Left kidney (tissue), 2 donors: Measurements from ENCODE around the gene MYMK. TPM values are rescaled to one million over a fixed set of nuclear protein-coding genes. Genes with fewer than 3 reads are reported as not detected.

ENCODE experiments used
- DNase-seq: peaks from one replicate; pipeline ENCODE4 v3.0.0-alpha.2; 2013
- polyA plus RNA-seq: library from polyadenylated mRNA; unstranded; fragments of 120-200 nt; gene quantifications from one replicate; pipeline ENCODE4 v1.2.1, GENCODE V29; 2013; ENCODE audit not compliant: insufficient read length

Gene MYMK
- polyA plus RNA-seq, 1 donor, result 0.37 TPM

GRCh38 chr9:133485531-133486260 is 39.1 kb downstream of the MYMK start:
- no peak for DNase-seq

DNA sequence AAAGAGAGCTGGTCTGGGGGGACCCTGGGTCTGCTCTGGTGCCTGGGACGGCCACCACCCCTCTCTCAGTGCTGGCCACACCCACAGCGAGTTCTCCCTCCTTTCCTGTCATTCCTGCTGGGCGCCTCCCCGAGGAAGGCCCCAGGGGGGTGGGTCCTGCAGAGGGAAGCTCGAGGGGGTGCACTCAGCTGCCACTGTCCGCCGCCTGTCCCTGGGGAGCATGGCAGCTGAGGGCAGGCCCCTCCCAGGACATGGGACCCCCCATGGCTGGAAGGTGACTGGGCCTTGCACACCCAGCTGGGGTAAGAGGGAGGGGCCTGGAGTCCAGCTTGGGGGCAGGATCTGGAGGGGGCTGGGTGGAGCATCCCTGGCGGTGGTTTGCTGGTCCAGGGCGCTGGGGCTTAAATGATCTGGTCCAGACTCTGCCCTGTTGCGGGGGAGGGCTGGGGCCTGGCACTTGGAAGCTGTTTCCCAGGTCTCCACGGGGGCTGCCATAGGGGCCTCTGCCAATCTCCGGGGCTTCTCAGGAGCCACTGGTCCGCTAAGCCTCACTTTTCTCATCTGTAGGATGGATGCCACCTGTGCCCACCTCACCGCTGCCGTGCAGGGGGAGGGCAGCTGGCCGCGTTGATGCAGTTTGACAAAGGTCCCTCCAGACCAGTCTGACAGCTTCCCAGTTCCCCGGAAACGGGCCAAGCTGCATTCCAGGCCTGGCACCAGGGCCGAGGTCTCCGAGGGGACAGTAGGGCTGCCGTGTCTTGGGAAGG is 39.9 kb downstream of the MYMK start:
- DNase-seq, result no peak

- no peak for DNase-seq
These were observed 41.1 kb downstream of the MYMK start for GRCh38 chr9:133483611-133484010.

DNA sequence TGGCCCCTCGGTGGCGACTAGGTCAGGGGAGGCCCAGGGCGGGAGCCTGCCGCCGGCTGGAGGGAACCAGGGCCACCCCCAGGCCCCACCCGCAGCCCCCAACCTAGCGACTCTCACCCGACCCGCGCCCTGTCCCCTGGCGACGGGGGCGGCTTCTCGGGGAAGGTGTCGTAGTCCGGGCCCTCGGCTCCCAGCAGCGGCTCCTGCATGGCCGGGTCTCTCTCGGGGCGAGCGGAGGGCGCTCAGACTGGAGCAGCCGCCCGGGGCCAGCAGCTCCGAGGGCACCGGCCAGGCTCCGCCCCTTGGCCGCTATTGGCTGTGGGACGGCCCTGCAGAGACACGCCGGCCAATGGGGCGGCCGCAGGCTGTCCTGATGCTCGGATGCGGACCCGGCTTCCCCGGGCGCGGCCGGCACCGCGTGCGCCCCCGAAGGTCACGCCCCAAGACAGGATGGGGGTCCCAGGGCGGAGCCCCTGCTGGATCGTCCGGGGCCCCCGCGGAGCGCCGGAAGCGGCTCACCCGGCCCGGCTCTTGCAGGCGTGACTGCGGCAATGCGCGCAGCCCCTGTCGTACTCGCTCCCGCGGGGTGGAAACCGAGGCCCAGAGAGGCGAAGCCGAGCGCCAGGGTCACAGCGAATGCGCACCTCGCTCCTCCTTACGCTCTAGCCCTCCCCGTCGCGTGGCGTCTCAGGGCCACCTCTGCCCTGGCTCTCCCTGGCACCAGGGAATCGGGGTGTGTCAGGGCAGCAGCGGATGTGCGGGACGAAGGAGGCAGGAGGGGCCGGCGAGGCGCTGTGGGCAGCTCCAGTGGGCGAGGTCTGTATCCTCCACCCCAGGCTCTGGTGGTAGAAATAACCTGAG is 45.7 kb downstream of the MYMK start, which contains the start of gene SLC2A6:
Gene SLC2A6, minus strand, starts transcription at position 249 of the 861 bp plus-strand sequence. Its CDS starts 40 bp downstream, at position 209.
- DNase-seq, result peak; percentile 56

DNA sequence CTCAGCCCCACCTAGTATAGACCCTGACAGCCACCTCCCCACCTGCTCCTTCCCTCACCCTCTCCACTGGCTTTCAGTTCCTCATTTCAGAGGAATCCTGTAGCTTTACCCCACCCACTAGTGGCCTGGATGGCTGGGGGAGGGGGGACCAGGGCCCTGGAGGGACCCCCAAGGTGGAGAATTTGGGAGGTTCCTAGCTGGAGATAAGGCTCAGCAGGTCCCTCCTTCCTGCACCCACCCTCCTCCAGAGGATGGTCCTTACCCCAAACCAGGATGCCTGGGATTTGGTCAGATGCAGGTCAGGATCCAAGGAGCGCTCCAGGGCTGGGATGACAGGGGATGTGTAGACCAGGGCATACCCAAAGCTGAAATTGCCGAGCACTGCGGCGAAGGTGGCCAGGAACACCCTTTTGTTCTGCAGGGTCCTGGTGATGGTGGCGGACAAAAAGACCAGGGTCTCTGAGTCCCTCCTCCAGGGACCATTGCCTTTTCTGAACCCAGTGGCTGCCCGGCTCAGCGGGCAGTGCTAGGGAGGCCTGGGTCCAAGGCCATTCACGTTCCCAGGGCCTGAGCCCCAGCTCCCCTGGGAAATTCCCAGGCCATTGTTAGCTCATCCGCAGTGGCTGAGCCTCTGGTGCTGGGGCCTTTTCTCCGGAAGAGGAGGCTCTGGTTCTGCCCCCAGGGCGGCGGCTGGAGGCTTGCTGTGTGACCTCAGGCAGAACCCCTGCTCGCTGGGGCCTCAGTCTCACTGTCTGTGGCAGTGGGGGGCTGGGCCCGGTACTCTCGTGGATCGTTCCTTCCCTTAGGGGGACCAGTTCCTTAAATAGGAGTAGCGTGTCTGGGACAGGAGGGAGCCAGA is 46.5 kb downstream of the MYMK start:
- DNase-seq, result no peak

- DNase-seq, result no peak
These were observed 47.3 kb downstream of the MYMK start for GRCh38 chr9:133477461-133477860.

- no peak for DNase-seq
These were observed 47.8 kb downstream of the MYMK start for GRCh38 chr9:133476941-133477340.

DNA sequence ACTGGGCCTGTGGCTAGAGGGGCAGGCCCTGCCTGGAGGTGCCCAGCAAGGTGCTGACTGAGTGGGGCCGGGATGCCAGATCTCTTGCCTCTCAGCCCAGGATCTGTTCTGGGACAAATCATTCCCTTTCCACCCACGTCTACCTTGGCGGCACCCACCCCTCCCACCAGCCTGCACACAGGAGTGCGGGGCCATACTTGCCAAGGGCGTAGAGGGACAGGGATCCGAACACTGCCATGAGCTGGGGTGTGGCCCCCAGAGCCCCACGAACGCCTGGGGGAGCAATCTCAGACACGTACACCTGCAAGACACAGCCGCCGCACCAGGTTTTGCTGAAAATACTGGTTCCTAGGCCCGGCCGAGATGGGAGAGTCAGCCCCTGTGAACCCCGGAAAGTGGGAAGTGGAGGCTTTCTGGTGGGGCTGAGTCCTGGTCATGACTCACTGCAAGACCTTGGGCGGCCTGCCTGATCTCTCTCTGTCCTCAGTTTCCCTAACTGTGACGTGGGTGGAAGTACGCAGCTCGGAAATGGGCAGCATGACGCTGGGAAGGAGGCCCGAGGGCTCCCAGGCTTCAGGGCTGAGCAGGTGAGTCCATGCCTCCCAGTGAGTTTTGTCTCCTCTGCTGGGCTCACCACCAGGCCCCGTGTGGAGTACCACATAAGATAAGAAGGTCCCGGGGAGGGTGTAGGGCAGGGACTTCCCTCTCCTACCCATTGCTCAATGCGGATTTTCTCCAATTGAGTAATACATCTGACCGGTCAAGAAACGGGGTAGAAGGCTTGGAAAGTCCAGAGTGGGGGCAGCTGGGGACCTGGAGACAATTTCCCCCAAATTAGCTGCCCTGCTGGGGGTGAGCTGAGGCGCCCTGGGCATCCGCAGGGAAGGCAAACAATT is 48.5 kb downstream of the MYMK start:
- no peak for DNase-seq

DNA sequence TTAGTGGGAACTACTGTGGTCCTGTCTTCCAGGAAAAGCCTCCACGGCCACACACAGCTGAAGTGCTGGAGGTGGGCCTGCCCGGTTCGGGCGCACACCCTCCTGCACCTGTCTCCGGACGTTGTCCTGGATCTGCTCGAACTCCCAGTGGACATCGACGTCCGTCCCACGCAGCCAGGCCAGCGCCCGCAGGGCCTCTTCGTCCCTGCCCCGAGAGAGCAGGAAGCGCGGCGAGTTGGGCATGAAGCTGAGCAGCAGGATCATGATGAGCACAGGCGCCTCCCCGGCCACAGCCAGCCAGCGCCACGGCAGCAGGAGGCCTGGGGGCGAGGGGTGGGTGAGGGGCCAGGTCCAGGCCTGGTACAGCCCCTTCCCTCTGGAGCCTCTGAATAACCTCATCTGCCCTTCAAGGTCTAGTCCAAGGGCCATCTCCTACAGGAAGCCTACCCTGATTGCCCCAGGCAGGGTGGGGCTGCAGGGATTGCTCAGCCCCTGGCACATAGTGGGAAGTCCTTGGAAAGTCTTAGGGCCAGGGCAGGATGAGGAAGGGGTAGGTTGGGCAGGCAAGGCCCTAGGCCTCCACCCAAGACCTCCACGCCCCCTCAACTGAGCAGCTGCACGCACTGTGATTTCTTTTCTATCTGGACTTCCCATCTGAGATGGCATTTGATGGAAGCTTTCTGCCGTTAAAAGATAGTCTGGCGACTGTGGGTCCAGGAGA is 49.3 kb downstream of the MYMK start:
- DNase-seq, result no peak

GRCh38 chr9:133474853-133475252 is 49.9 kb downstream of the MYMK start:
- no peak for DNase-seq

DNA sequence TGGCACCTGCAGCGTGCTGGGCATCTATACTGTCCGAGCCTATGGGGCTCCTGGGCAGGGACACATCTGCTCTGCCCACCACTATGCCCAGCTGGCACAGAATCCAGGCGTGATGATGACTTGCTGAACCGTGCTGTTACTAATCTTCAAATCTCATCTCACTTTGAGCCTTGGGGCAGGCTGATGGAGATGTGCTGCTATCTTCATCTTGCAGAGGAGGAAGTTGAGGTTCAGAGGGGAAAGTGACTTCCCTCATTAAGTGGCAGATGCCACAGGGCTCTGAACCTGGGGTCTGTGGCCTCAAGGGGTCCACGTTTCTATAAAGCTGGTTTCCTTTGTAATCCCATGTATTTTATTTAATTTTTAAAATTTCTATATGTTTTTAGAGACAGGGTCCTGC is 50.5 kb downstream of the MYMK start:
- no peak for DNase-seq

GRCh38 chr9:133473743-133474142 is 51.0 kb downstream of the MYMK start:
- no peak for DNase-seq

- no peak for DNase-seq
These were observed 51.9 kb downstream of the MYMK start for GRCh38 chr9:133472753-133473378.

DNA sequence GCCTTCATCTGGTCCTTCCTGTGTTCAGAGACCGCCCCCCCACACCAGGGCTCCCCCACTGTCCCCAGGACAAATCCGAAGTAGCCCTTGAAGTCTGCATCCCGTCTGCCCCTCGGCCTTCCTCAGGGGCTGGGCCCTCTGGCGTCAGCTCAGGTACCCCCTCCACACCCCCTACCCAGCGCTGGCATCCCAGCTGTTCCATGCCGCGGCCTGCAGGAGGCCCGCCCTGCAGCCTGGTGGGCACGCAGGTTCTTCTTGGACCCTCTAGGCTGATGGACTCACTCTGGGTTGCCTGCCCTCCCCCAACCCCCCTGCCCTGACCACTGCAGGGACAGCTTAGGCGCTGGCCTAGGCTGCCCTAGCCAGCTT is 52.5 kb downstream of the MYMK start:
- no peak for DNase-seq

DNA sequence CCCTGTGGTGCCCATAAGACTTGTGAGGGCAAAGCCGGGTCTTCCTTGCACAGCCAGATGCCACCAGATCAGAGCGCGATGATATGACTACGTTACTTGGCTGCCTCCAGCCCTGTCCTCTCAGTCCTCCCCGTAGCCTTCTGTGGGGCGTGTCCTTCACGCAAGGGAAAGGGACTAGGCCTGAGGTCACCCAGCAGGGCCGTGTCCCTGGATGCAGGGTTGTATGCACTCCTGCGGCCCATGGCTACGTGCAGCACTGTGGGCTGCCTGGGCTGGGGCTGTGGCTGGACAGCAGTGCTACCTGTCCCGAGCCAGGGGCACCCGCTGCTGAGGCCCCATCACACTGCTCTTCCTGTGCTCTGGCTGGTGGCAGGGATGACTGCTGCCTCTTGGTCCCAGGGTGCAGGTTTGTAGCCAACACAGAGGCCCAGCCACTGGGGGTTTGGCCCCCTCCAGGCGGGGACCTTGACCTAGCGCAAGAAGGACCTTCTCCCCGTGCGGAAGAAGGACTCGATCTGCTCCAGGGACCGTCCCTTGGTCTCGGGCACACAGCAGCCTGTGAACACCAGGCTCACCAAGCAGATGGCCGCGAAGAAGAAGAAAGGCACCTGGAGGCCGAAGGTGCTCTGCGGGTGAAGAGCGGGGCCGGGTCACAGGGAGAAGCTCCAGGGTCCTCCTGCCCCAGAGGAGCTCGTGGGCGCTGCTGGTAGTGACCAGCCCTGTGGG is 53.0 kb downstream of the MYMK start:
- no peak for DNase-seq

DNA sequence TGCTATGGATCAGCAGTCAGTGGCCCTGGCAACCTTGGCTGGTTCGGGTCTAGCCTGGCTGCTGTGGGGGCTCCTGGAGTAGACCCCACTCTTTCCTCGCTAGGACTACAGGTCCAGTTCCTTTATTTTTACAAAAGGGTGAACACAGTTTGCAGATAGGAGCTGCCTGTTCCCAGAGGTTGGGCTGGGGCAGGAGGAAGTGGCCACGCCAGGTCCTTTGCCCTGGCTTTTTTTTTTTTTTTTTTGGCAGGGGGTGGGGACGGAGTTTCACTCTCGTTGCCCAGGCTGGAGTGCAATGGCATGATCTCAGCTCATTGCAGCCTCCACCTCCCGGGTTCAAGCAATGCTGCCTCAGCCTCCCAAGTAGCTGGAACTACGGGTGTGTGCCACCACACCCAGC is 53.8 kb downstream of the MYMK start:
- DNase-seq, result no peak

GRCh38 chr9:133470427-133470924 is 54.3 kb downstream of the MYMK start:
- no peak for DNase-seq

DNA sequence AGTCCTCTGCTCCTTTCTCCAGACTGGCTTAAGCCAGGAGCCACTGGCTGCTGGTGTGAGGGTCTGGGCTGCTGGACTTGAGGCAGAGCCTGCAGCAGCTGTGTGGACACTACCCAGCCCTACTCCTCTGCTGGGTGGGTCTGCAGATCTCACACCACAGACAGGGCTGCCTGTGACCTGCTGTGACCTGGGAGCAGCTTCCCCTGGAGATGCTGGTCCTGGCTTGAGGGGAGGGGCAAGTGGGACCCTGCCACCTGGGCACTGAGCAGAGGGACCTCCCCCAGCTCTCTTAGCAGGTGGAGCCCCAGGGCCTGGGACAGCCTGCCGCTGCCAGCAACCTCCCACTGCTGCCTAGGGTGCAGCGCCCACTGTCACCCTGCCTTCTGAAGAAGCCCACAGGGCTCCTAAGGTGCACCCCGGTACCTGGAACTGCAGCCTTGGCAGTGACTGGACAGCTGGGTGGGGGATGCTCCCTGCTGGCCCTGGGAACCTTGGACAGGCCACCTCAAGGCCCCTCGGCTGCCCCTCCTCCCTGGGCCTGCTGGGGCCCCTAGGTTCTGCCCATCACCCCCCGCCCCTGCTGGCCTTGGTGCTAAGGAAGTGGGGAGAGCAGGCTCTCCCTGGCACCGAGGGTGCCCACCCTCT is 55.9 kb downstream of the MYMK start:
- DNase-seq, result no peak
